GM19193 (cell line): ENCODE measurements around the gene INTS1.

ENCODE experiments used
- POLR2A ChIP-seq: IDR thresholded peaks from 4 replicates; pipeline ENCODE4 v1.6.1; 2011; ENCODE audit not compliant: insufficient read depth, insufficient read length; ENCODE audit errors: extremely low read depth

Gene INTS1

GRCh38 chr7:1480670-1481069, 23.5 kb downstream of the INTS1 start:
- no peak for TF ChIP-seq POLR2A

DNA sequence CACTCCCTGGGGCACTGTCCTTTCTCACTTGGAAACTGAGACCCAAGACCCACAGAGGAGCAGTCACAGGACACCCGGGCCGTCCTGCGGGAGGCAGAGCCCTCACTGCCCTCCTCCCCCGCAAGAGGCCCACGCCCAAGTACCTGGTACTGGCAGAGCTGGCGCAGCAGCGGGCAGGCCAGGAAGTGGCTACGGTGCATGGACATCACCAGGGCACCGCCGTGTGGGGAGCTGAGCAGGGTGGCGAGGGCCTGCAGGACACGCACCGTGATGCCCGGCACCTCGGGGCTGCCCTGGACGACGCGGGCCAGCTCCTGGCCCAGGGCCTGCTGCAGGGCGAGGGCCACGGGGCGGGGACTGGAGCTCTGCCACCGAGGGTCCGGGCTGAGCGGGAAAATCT, 24.9 kb downstream of the INTS1 start:
- no peak for TF ChIP-seq POLR2A

DNA sequence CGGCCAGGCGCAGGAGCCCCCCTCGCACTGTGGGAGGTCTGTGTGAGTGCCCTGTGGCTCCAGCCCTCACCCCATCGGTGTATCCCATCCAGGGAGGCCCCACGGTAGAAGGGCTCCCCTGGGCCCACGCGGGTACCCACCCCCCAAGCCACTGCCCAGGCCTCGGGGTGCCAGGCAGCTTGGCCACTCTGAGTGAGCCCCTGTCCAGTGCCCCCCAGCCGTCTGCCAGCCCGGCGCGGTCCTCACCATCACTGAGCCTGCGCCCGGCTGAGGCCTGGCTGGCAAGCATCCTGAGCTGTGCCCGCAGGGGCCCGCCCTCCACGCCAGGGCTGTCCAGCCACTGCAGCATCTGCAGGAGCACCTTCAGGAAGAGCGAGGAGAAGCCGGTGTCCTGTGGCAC, 25.7 kb downstream of the INTS1 start:
- no peak for TF ChIP-seq POLR2A

DNA sequence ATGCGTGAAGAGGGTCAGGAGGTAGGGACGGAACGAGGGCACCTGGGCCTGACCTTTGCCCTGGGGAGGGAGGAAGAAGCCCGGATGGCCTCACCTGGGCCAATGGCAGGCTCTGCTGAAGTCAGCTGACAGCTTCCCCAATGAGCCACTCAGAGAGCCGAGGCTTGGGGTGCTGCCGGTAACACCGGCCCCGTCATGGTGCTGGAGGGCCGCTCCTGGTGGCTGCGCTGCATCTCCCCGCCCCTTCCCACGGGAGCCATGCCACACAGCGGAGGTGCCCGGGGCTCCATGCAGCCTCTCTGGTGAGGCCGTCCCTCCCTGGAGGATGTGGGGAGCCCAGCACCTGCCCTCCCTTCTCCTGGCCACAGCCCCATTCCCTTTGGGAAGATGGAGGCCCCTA, 27.3 kb downstream of the INTS1 start:
- TF ChIP-seq POLR2A: no peak

- TF ChIP-seq POLR2A: no peak
Measured at GRCh38 chr7:1475991-1476390, 28.2 kb downstream of the INTS1 start.

DNA sequence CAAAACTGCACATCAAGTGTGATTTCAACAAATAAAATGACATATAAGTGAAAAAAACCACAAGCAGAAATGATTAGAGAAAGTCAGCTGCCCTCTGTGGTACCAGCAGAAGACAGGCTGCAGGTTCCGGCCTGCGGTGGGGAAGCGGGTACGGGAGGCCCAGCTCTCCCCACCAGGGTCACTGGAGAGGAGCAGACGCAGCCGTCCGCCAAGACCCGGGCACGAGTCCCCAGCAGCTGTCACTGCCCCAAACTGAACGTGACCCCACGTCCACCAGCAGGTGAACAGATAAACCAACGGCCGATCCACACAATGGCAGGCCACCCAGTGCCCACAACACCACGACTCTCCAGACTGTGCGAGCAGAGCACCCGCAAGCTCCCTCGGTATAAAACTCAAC, 28.8 kb downstream of the INTS1 start:
- no peak for TF ChIP-seq POLR2A

DNA sequence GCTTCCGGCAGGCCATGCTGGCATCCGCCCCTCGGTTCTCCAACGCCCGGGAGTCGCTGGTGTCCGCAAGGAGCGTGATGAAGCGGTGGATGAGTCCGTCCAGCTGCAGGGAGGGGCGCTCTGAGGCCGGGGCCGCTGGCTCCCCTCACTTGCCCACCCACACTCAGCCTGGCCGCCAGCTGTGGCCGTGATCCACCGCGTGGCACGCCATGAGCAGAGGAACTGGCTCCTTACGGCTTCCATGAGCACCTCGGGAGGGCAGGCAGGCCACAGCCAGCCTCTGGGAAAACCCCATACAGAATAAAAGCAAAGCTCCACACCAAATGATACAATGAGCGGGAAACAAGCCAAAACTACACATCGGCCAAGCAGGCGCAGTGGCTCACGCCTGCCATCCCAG, 29.5 kb downstream of the INTS1 start:
- no peak for TF ChIP-seq POLR2A

- TF ChIP-seq POLR2A: peak; percentile 26
Measured at GRCh38 chr7:1473864-1474512, 30.2 kb downstream of the INTS1 start.

DNA sequence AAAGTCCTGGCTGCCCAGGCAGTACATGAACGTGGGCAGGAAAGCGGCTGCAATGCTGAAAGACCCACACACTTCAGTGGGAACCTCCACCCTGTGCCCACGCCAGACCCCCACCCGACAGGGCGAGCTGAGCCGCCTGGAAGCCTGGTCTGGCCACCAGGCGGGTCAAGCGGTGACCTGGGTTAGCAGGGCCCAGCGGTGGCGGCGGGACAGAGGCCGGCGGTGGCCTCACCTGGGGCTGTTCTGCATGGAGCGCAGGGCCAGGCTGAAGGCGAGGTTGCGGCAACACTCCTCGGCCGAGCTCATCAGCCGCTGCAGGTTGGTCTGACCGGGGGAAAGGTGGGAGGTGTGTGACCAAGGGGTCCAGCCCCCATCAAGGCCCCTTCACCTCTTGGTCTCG, 33.3 kb downstream of the INTS1 start:
- no peak for TF ChIP-seq POLR2A

GRCh38 chr7:1468643-1469298, 35.4 kb downstream of the INTS1 start:
- TF ChIP-seq POLR2A: no peak

- no peak for TF ChIP-seq POLR2A
Measured at GRCh38 chr7:1468203-1468602, 36.0 kb downstream of the INTS1 start.

- no peak for TF ChIP-seq POLR2A
Measured at GRCh38 chr7:1466524-1467271, 37.5 kb downstream of the INTS1 start.

- TF ChIP-seq POLR2A: no peak
Measured at GRCh38 chr7:1464694-1465093, 39.5 kb downstream of the INTS1 start.

GRCh38 chr7:1463676-1464223, 40.4 kb downstream of the INTS1 start:
- no peak for TF ChIP-seq POLR2A

GRCh38 chr7:1461646-1462375, 42.4 kb downstream of the INTS1 start:
- no peak for TF ChIP-seq POLR2A

DNA sequence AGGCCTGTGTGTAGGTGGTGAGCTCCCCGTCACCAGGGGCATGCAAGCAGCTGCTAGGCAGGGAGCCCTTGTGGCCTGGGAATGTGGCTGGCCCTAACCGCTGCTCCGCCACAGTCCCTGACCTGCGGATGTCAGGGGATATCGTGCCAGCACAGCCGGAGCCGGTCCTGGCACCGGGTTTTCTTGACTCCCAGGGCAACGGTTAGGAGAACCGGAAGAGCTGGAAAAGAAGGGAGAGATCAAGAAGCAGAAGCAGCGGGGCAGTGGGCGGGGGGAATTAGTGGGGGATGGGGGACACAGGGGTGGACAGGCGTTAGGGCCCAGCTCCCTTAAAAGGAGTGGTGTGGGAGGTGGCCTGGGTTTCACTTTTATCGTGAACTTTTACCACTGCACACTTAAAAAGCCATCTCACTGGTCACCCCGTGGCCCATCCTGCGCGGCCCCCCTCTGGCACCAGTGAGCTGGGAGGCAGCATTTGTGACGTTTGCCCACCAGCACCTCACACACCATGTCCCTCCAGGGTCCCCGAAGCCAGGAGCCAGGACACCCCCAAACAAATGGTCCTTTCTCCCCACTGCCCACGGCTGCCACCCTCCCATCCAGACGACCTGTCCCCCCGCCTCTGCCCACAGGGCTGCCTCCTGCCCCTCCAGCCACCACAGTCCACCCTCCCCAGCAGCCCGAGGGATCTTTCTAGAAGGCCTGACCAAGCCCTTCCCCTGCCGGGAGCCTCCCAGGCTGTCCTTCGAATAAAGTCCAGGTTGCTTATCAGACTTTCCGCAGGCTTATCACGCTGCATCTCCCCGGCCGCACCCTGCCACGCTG, 43.2 kb downstream of the INTS1 start:
- no peak for TF ChIP-seq POLR2A
